Measurements from ENCODE around the gene ZNF365.

The ZNF365 gene

DNA sequence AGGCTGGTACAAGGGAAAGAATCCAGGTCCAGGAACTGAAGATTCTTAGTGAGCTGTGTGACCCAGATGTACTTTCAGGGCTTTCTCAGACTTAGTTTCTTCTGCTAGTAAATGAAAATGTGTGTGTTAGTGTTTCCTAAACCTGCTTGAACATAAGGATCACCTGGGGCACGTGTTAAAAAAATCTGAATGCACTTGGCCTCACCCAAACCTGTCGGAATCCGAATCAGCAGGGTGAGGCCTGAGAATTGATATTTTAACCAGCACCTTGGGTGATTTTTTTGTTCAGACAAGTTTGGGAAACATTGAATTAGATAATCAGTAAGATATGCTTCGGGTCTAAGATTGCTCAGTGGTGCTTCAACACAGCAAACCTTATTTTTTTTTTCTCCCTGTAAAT, 59.7 kb downstream of the ZNF365 start:
- TF ChIP-seq SIN3A (IDR thresholded peaks at IDR 0.05; ENCODE audit: borderline replicate concordance, insufficient read depth, low read length) (no peak), TAF1 (IDR thresholded peaks at IDR 0.05; ENCODE audit: borderline replicate concordance, insufficient read depth, low read length) (no peak), POLR2AphosphoS5 (IDR thresholded peaks at IDR 0.05; ENCODE audit: low read depth, low read length) (no peak), FOXP2 (optimal IDR thresholded peaks at IDR 0.05; ENCODE audit: borderline replicate concordance, extremely low read depth, extremely low read length, insufficient read depth) (no peak)
- TF ChIP-seq, protein P1, sequence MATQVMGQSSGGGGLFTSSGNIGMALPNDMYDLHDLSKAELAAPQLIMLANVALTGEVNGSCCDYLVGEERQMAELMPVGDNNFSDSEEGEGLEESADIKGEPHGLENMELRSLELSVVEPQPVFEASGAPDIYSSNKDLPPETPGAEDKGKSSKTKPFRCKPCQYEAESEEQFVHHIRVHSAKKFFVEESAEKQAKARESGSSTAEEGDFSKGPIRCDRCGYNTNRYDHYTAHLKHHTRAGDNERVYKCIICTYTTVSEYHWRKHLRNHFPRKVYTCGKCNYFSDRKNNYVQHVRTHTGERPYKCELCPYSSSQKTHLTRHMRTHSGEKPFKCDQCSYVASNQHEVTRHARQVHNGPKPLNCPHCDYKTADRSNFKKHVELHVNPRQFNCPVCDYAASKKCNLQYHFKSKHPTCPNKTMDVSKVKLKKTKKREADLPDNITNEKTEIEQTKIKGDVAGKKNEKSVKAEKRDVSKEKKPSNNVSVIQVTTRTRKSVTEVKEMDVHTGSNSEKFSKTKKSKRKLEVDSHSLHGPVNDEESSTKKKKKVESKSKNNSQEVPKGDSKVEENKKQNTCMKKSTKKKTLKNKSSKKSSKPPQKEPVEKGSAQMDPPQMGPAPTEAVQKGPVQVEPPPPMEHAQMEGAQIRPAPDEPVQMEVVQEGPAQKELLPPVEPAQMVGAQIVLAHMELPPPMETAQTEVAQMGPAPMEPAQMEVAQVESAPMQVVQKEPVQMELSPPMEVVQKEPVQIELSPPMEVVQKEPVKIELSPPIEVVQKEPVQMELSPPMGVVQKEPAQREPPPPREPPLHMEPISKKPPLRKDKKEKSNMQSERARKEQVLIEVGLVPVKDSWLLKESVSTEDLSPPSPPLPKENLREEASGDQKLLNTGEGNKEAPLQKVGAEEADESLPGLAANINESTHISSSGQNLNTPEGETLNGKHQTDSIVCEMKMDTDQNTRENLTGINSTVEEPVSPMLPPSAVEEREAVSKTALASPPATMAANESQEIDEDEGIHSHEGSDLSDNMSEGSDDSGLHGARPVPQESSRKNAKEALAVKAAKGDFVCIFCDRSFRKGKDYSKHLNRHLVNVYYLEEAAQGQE (IDR thresholded peaks at IDR 0.05; ENCODE audit: insufficient read depth in 1 of 2, low read depth in 2 of 2, low read length in 2 of 2), result no peak

DNA sequence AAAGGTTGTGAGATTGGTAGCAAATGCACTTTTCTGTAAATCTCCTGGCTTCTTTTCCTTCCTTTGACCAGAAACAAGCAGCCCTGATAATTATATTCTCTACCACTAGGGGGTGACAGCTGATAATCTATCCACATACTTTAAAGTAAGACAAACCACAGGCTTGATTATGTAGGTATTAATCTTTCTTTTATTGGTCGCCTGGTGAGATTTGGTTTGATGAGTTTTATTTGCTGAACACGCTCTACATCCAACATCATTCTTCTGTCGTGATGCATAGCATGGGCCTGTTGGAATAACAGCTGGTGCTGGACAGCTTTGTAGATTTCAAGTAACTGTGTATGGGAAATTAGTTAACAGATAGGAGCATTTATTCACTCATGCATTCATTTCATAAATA, 63.5 kb downstream of the ZNF365 start:
- TF ChIP-seq SIN3A (IDR thresholded peaks at IDR 0.05; ENCODE audit: borderline replicate concordance, insufficient read depth, low read length) (no peak), TAF1 (IDR thresholded peaks at IDR 0.05; ENCODE audit: borderline replicate concordance, insufficient read depth, low read length) (no peak)
- TF ChIP-seq, protein P1 (IDR thresholded peaks at IDR 0.05; ENCODE audit: insufficient read depth in 1 of 2, low read depth in 2 of 2, low read length in 2 of 2), result no peak

DNA sequence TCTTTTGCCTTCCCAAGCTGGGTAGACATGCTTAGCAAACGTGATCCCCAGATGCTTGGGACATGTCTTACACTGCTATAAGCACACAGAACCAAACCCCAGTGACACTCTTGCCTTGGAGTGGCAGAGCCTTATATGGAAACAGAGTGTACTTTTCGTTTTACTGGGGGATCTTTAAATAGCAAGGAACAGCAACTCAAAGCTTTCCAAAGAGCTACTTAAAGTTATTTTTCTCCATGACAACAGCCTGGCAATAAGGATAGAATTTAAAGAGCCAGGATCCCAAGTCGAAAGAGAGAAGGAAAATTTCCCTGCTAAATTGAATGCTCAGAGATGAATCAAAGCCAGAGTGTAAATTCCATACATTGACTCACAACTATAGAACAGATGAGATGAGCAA, 67.8 kb downstream of the ZNF365 start:
- TF ChIP-seq, protein P1 (IDR thresholded peaks at IDR 0.05; ENCODE audit: insufficient read depth in 1 of 2, low read depth in 2 of 2, low read length in 2 of 2), result no peak
- TF ChIP-seq TAF1 (IDR thresholded peaks at IDR 0.05; ENCODE audit: borderline replicate concordance, insufficient read depth, low read length) (no peak), FOXP2 (optimal IDR thresholded peaks at IDR 0.05; ENCODE audit: borderline replicate concordance, extremely low read depth, extremely low read length, insufficient read depth) (no peak), POLR2AphosphoS5 (IDR thresholded peaks at IDR 0.05; ENCODE audit: low read depth, low read length) (no peak), SIN3A (IDR thresholded peaks at IDR 0.05; ENCODE audit: borderline replicate concordance, insufficient read depth, low read length) (no peak)

DNA sequence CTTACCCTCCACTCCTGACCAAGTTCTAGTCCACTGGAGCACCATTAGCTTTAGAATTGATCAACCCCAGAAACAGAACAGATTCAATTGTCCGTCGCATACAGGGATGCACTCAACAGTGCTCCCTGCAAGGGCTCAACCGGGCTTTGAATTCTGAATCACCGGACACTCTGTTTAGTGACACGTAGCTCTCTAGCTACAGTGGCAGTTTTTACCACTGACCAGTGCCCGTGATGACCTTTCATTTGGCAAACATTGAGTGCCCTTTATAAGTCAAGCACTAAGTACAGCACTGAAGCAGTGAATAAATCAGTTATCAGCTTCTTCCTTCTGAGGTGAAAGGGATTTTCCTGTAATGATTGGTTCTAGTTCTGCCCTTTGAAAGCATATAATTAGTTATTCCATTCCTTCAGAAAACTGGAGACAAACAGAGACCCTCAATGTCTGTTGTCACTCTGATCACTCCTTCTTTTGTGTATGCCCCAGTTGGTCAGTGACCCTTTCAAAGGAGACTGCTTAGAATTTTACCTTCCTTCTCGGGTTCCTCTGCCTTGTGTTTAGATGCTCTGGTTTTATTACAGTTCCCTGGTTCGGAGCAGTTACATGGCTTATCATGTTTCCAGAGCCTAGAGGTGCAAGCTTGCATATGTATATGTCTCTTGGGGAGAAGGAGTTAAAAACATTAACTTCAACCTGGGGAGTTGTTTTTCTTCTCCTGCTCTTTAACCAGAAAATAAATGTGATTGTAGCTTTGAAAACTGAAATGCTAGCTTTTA, 68.9 kb downstream of the ZNF365 start:
- TF ChIP-seq POLR2AphosphoS5 (IDR thresholded peaks at IDR 0.05; ENCODE audit: low read depth, low read length) (no peak), TAF1 (IDR thresholded peaks at IDR 0.05; ENCODE audit: borderline replicate concordance, insufficient read depth, low read length) (no peak), SIN3A (IDR thresholded peaks at IDR 0.05; ENCODE audit: borderline replicate concordance, insufficient read depth, low read length) (no peak), FOXP2 (optimal IDR thresholded peaks at IDR 0.05; ENCODE audit: borderline replicate concordance, extremely low read depth, extremely low read length, insufficient read depth) (no peak)
- TF ChIP-seq, protein P1 (IDR thresholded peaks at IDR 0.05; ENCODE audit: insufficient read depth in 1 of 2, low read depth in 2 of 2, low read length in 2 of 2), result no peak
